IPS-NIHi7 (cell line): Measurements from ENCODE around the gene ABCF1.

Experiments used
- DNase-seq: peaks from one replicate; pipeline ENCODE4 v3.0.0; 2012; ENCODE audit warnings: mixed read lengths; ENCODE audit errors: extremely low spot score

The ABCF1 gene

GRCh38 chr6:30601815-30602641, 30.8 kb downstream of the ABCF1 start:
- DNase-seq, result no peak

GRCh38 chr6:30603961-30604360, 32.7 kb downstream of the ABCF1 start:
- DNase-seq, result no peak

GRCh38 chr6:30610065-30610464, 38.8 kb downstream of the ABCF1 start:
- DNase-seq, result no peak

- no peak for DNase-seq
These were observed 40.1 kb downstream of the ABCF1 start for GRCh38 chr6:30611150-30611855.

DNA sequence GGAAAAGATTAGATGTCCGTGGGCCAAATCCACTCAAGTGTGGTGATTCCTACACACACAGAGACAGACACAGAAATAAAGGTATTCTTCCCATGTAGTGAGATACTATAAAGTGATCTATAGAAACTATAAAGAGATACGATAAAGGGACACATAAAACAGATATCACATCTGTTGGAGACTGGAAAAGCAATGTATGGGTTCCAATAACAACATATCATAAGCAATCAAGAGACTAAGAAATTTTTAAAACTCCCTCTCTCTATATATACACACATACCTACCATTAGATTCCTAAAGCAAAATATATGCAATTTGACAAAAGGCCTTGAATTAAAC, 40.6 kb downstream of the ABCF1 start:
- no peak for DNase-seq

GRCh38 chr6:30612213-30612612, 41.0 kb downstream of the ABCF1 start:
- no peak for DNase-seq

GRCh38 chr6:30612687-30613248, 41.5 kb downstream of the ABCF1 start:
- DNase-seq, result no peak

DNA sequence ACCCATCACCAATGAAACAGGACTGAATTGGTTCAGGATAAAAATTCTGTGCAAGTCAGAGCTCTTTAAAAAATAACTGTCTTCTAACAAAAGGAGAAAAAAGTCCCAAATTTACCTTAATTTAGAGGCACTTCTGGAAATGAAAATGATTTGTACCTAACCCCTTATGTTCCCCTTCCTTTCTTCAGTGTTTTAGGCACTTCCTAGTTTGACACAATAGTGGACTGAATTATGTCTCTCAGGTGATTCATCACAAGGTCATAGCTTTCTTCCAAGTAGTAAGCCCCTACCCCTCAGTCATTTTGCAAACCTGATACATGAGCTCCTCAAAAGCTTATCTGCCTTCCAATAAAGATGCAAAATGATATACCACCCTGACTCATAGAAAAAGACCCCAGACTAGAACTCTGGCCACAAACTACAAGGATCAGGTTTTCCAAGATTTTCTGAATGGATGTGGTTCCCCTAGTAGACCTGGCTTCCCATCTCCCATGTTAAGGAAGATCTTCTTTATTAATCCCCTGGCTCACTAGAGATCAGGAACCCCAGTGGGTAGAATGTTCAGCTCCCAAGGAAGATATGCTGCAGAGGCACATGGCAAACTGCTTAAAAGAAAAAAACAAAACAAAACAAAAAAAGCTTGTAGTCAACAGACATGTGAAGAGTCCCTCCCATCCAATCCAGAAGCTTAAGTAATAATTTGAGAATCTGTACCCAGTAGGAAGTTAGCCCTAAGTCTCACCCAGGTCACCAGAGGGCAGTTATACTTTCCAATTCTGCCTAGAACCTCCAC, 42.2 kb downstream of the ABCF1 start:
- DNase-seq, result no peak

DNA sequence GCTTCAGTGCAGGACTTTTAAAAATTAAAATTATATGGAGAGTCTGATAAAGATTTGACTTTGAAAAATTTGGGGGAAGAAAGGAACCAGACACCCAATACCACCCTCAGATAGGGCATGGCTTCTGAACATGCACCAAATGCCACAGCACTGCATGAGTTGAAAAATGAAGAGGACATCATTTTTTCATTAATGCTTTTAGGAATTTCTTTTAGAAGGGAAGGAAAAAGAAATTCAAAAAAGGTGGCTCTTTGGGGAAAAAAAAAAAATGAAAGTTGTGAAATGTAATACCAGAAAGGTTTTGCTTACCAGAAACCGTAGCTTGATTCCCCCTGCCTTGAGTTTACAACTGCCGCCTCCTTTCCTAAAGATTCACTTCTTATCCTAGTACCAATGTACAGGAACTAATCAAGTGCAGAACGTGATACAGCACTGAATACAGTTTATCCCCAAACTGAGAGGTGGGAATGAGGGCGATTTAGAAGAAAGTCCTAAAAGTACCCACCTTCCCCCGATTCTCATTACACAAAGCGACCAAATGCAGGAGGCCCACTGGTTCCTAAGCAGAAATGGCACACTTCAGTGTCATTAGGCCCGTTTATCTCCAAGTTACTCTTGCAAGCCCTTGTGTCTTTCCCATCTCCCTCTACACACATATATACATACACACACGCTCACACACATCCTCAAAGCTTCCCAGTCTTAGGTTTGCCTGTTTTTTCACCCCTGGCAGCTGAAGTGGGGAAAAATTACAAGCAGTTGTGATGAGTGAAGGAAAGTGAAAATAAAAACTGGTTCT, 43.0 kb downstream of the ABCF1 start:
- DNase-seq, result no peak

GRCh38 chr6:30614843-30615218, 43.6 kb downstream of the ABCF1 start:
- peak; percentile 81 for DNase-seq

DNA sequence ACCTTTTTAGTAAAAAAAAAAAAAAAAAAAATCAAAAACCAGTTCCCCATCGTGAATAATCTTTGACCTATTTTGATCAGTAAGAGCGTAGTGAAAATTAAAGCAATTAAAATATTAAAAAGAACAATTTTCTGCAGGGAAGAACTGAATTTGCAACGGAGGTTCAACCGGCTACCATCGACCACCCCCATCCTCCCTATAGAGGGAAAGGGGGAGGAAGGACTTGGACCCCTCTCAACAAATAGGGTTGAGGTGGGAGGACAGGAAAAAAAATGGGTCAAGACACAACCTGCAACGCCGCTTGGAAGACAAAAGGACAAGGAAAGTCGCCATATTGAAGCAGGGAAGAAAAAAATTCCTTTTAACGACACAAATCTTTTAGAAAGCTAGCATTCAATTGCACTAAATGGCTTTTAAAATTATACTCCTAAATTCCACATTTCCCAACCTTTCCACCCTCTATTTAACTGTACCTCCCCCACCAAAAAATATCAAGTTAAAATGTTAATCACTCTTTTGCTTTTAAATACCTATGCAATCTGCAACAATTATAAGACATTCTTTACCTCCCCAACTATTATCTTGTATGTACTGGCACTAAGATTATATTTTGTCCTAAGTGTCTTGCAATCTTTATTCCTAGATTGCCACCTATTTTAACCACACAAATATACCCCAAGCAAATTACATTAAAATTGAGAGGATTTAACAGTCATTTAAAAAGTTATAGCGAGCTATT, 44.1 kb downstream of the ABCF1 start:
- peak; percentile 55 for DNase-seq

DNA sequence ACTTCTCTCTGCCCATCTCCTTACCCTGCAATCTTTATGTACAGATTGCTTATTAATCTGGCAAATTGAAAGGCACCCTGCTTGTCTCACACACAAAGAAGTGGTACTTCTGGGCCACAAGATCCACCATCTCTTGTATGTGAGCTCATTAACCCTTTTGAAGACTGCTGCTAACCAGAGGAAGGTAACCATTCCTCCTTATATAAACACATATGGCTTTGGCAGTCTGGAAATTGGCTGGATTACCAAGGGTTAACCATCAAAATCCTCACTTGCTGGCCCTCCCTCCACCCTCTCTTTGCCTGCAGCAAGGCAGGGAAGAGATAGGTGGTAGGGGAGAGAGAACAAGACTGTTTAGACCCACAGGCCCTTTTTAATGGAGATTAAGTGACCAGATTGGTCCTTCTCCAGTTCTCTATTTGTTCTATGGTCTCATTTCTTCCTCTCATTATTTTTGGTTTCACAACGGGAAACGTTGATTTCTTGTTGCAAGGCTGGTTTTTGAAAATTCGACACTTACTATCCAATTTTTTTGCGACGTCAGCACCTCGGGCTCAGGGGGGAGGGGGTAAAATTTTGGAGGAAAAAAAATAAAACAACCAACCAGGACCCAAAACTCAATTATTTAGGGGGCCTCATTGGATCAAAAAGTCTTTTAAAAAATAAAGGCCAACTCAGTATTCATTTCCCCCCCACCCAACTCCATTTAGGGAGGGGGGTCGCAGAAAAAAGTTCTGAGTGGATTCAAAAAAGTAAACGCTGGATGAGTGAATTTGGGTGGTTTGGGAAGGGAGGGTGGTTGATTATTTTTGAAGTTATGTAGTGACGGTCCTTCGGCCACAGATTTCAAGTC, 44.9 kb downstream of the ABCF1 start:
- DNase-seq, result no peak

DNA sequence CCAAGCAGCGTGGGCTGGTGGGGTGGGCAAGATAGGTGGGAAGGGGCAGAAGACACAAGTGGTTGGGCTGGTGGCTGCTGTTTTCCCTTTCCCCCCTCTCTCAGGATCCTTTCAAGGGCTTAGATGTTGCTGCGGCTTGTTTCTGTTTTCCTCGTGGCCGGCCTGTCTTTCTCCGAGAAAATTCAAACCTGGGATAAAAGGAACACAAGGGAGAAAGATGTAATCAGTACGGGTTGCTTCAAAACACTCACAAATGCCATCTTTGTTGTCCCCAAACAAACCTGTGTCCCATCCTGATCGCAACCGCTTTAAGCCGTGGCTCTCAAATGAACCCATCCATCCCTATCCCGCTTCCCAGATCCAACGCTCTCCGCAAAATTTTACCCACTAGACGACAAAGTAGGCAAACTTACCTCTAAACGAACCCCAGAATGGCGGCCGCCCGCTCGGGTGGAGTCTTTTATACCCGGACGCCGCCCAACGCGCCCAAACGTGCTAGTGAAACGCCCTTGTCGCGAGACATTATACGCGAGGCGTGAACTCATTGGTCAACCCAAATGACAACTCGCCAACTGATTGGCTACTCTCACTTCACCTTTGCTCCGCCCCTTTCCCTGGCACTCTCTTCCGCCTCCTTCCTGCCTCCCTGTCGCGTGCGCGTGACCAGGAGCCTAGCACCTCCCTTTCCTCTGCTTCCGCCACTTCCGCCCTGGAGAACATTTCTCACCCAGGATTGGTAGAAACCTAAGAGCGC, 45.7 kb downstream of the ABCF1 start, which contains the start of gene PPP1R10:
Gene PPP1R10 (minus strand): TSS at position 433 of the 754 bp plus-strand sequence. CDS start 7,299 bp downstream, outside the sequence.
- DNase-seq, result peak; percentile 94

GRCh38 chr6:30617565-30618269, 46.5 kb downstream of the ABCF1 start, which contains the start of gene MRPS18B:
MRPS18B (plus strand) TSS chr6:30617840; CDS start chr6:30617866, 26 bp downstream.
- peak; percentile 91 for DNase-seq

GRCh38 chr6:30618270-30618797, 47.1 kb downstream of the ABCF1 start:
- DNase-seq, result no peak

DNA sequence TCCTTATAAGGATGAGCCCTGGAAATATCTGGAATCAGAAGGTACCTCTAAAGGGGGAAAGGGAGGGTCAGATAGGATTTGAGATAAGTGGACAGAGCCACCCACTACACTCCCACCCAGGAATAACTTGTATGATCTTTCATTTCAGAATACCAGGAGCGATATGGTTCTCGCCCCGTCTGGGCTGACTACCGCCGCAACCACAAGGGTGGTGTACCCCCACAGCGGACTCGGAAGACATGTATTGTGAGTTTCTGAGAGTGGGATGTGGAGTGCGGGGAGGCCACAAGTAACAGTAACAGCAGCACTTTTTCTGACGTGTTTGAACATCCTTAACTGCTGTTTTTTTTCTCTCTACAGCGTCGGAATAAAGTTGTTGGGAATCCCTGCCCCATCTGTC, 48.3 kb downstream of the ABCF1 start:
- no peak for DNase-seq

DNA sequence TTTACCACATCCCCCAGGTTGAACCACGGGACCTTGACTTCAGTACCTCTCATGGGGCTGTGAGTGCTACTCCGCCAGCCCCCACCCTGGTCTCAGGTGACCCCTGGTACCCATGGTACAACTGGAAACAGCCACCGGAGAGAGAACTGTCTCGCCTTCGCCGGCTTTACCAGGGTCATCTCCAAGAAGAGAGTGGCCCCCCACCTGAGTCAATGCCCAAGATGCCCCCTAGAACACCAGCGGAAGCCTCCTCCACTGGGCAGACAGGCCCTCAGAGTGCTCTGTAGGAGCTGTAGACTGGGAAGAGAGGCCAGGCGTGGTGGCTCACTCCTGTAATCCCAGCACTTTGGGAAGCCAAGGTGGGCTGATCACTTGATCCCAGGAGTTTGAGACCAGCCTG, 54.3 kb downstream of the ABCF1 start:
- no peak for DNase-seq
